Glutamatergic neuron (in vitro differentiated cells): Measurements from ENCODE around the gene ID3. TPM values are rescaled to one million over a fixed set of nuclear protein-coding genes. Genes with fewer than 3 reads are reported as not detected.

Experiments
- DNase-seq: peaks from one replicate; pipeline ENCODE4 v3.0.0; 2022
- H3K27ac Mint-ChIP-seq: one replicate; pipeline ENCODE4 v1.8.0; 2020; ENCODE audit warnings: mild to moderate bottlenecking, mixed read lengths, inconsistent platforms; ENCODE audit not compliant: unreplicated experiment
- H3K27me3 Mint-ChIP-seq: one replicate; pipeline ENCODE4 v1.8.0; 2020; ENCODE audit warnings: mild to moderate bottlenecking, moderate library complexity, mixed read lengths, inconsistent platforms; ENCODE audit not compliant: unreplicated experiment
- H3K36me3 Mint-ChIP-seq: one replicate; pipeline ENCODE4 v1.8.0; 2020; ENCODE audit warnings: mild to moderate bottlenecking, mixed read lengths, inconsistent platforms; ENCODE audit not compliant: unreplicated experiment
- H3K4me1 Mint-ChIP-seq: one replicate; pipeline ENCODE4 v1.8.0; 2020; ENCODE audit warnings: mild to moderate bottlenecking, low read depth, mixed read lengths, inconsistent platforms; ENCODE audit not compliant: unreplicated experiment
- H3K4me3 Mint-ChIP-seq: one replicate; pipeline ENCODE4 v1.8.0; 2020; ENCODE audit warnings: mild to moderate bottlenecking, mixed read lengths, inconsistent platforms; ENCODE audit not compliant: unreplicated experiment
- H3K9me3 Mint-ChIP-seq: one replicate; pipeline ENCODE4 v1.8.0; 2020; ENCODE audit warnings: mild to moderate bottlenecking, moderate library complexity, mixed read lengths, inconsistent platforms; ENCODE audit not compliant: unreplicated experiment
- CTCF ChIP-seq: fragments of 200-600 bp; sonication (generic); IDR thresholded peaks from one replicate; pipeline ENCODE4 v1.5.0; 2021; ENCODE audit not compliant: partially characterized antibody, unreplicated experiment
- total RNA-seq: library from RNA; stranded (reverse); fragmentation: NEBNext Ultra II Directional; extraction: Animal tissue kit (Norgen Biotek cat#: 25700); gene quantifications from one replicate; pipeline ENCODE4 v1.2.1, GENCODE V29; 2021; ENCODE audit not compliant: unreplicated experiment

The ID3 gene
- total RNA-seq, 1 donor from 2014 or later: 10.9 TPM

GRCh38 chr1:23564529-23565122 is 5.3 kb upstream of the ID3 start:
- DNase-seq: no peak
- Mint-ChIP-seq H3K4me1 (peaks cover 25% of the 10 kb centered on the region), H3K4me3 (no peak overlapping the region), H3K36me3 (peaks cover 5% of the 10 kb centered on the region), H3K27me3 (peaks cover 12% of the 10 kb centered on the region), H3K9me3 (peaks cover 6% of the 10 kb centered on the region), H3K27ac (no peak overlapping the region)
- no peak for TF ChIP-seq CTCF

- no peak for TF ChIP-seq CTCF
- no peak overlapping the region for H3K4me3 Mint-ChIP-seq
- H3K4me1 Mint-ChIP-seq: peaks cover 27% of the 10 kb centered on the region
- no peak for DNase-seq
- peaks cover 11% of the 10 kb centered on the region for H3K27me3 Mint-ChIP-seq
- no peak overlapping the region for H3K27ac Mint-ChIP-seq
- peaks cover 5% of the 10 kb centered on the region for H3K36me3 Mint-ChIP-seq
- peaks cover 7% of the 10 kb centered on the region for H3K9me3 Mint-ChIP-seq
Measured at GRCh38 chr1:23563755-23564374, 4.6 kb upstream of the ID3 start.

GRCh38 chr1:23563003-23563402 is 3.7 kb upstream of the ID3 start:
- Mint-ChIP-seq H3K27ac (no peak overlapping the region), H3K4me1 (peaks cover 22% of the 10 kb centered on the region), H3K36me3 (no peaks in the 10 kb centered on the region), H3K9me3 (peaks cover 7% of the 10 kb centered on the region), H3K4me3 (no peak overlapping the region), H3K27me3 (peaks cover 7% of the 10 kb centered on the region)
- no peak for TF ChIP-seq CTCF
- DNase-seq: no peak

- Mint-ChIP-seq H3K4me1 (peaks cover 20% of the 10 kb centered on the region), H3K9me3 (peaks cover 7% of the 10 kb centered on the region), H3K27ac (peak overlapping the region; percentile 60), H3K36me3 (no peaks in the 10 kb centered on the region), H3K27me3 (peaks cover 5% of the 10 kb centered on the region), H3K4me3 (peak overlapping the region; percentile 35)
- peak; percentile 85 for DNase-seq
- no peak for TF ChIP-seq CTCF
Measured at GRCh38 chr1:23562137-23562876, 3.0 kb upstream of the ID3 start.

GRCh38 chr1:23561813-23562100 is 2.5 kb upstream of the ID3 start:
- peaks cover 5% of the 10 kb centered on the region for H3K27me3 Mint-ChIP-seq
- no peak for DNase-seq
- no peak overlapping the region for H3K4me3 Mint-ChIP-seq
- H3K4me1 Mint-ChIP-seq: peaks cover 24% of the 10 kb centered on the region
- H3K36me3 Mint-ChIP-seq: no peaks in the 10 kb centered on the region
- H3K27ac Mint-ChIP-seq: no peak overlapping the region
- TF ChIP-seq CTCF: no peak
- H3K9me3 Mint-ChIP-seq: peaks cover 5% of the 10 kb centered on the region
